ENCODE measurements around the gene ANKRD42.

The ANKRD42 gene

GRCh38 chr11:83193315-83194280, at the start of gene ANKRD42:
Gene ANKRD42 (plus strand): TSS chr11:83193712. CDS start chr11:83194671, 959 bp downstream.
- DNase-seq (ENCODE audit: low read depth in 1 of 2, low spot score in 1 of 2) = peak; percentile 57 to 75

GRCh38 chr11:83147895-83148294, 45.6 kb upstream of the ANKRD42 start:
- no peak for DNase-seq (ENCODE audit: low read depth in 1 of 2, low spot score in 1 of 2)

GRCh38 chr11:83150450-83150849, 43.1 kb upstream of the ANKRD42 start:
- DNase-seq (ENCODE audit: low read depth in 1 of 2, low spot score in 1 of 2) = no peak

- no peak for DNase-seq (ENCODE audit: low read depth in 1 of 2, low spot score in 1 of 2)
These were observed 42.1 kb upstream of the ANKRD42 start for GRCh38 chr11:83151274-83151977.

- DNase-seq (ENCODE audit: low read depth in 1 of 2, low spot score in 1 of 2) = no peak
These were observed 41.2 kb upstream of the ANKRD42 start for GRCh38 chr11:83152264-83152663.

- DNase-seq (ENCODE audit: low read depth in 1 of 2, low spot score in 1 of 2) = no peak
These were observed 39.7 kb upstream of the ANKRD42 start for GRCh38 chr11:83153764-83154163.

- DNase-seq (ENCODE audit: low read depth in 1 of 2, low spot score in 1 of 2) = peak; percentile 84 to 96
These were observed 37.1 kb upstream of the ANKRD42 start for GRCh38 chr11:83156144-83156995.

- peak in 1 of 2 donors; percentile 94 for DNase-seq (ENCODE audit: low read depth in 1 of 2, low spot score in 1 of 2)
These were observed 36.4 kb upstream of the ANKRD42 start, which contains the start of gene PCF11 for GRCh38 chr11:83156996-83157593. Gene PCF11 (plus strand): TSS chr11:83157131. CDS start chr11:83157440, 309 bp downstream.

- peak; percentile 20 to 23 for DNase-seq (ENCODE audit: low read depth in 1 of 2, low spot score in 1 of 2)
These were observed 35.7 kb upstream of the ANKRD42 start for GRCh38 chr11:83157594-83158356.

- DNase-seq (ENCODE audit: low read depth in 1 of 2, low spot score in 1 of 2) = no peak
These were observed 35.1 kb upstream of the ANKRD42 start for GRCh38 chr11:83158357-83158786.

- no peak for DNase-seq (ENCODE audit: low read depth in 1 of 2, low spot score in 1 of 2)
These were observed 34.3 kb upstream of the ANKRD42 start for GRCh38 chr11:83158965-83159901.

GRCh38 chr11:83159902-83160865, 33.3 kb upstream of the ANKRD42 start:
- DNase-seq (ENCODE audit: low read depth in 1 of 2, low spot score in 1 of 2) = no peak

GRCh38 chr11:83161610-83162199, 31.8 kb upstream of the ANKRD42 start:
- DNase-seq (ENCODE audit: low read depth in 1 of 2, low spot score in 1 of 2) = no peak

- DNase-seq (ENCODE audit: low read depth in 1 of 2, low spot score in 1 of 2) = no peak
These were observed 31.1 kb upstream of the ANKRD42 start for GRCh38 chr11:83162377-83162776.

GRCh38 chr11:83166193-83166866, 27.2 kb upstream of the ANKRD42 start:
- DNase-seq (ENCODE audit: low read depth in 1 of 2, low spot score in 1 of 2) = no peak

GRCh38 chr11:83168756-83169155, 24.8 kb upstream of the ANKRD42 start:
- DNase-seq (ENCODE audit: low read depth in 1 of 2, low spot score in 1 of 2) = no peak

GRCh38 chr11:83170865-83171264, 22.6 kb upstream of the ANKRD42 start:
- DNase-seq (ENCODE audit: low read depth in 1 of 2, low spot score in 1 of 2) = no peak

Data from activated T-helper 1 cell treated with anti-CD3 and anti-CD28 coated beads, Interleukin-2, amount 50 U/mL, for 16 hours (primary cell).